ENCODE data around the gene IQSEC2. TPM values are rescaled to one million over a fixed set of nuclear protein-coding genes. Genes with fewer than 3 reads are reported as not detected.

The IQSEC2 gene
- total and polyA plus RNA-seq, 8 donors: 2.9 to 26.0 (median 16.3) TPM

DNA sequence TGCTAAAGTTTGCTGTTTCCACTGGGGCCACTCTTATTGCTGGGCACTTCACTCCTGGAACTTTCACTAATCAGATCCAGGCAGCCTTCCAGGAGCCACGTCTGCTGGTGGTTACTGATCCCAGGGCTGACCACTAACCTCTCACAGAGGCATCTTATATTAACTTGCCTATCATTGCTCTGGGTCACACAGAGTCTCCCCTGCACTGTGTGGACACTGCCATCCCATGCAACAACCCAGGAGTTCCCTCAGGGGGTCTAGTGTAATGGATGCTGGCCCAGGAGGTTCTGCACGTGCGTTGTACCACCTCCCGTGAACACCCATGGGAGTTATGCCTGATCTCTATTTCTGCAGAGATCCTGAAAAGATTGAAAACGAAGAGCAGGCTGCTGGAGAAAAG is 41.8 kb upstream of the IQSEC2 start:
- H3K36me3 ChIP-seq: no peaks in the 10 kb centered on the region
- H3K9me3 ChIP-seq: no peaks in the 10 kb centered on the region
- WGBS, 5 donors: 30 to 52% (median 48%) methylated on average over 2 to 5 of the region's 5 CpGs
- DNase-seq: no peak
- peaks cover 6 to 25% (median 18%) of the 10 kb centered on the region in 4 donors for H3K4me1 ChIP-seq
- H3K27me3 ChIP-seq: peaks cover 13 to 60% (median 24%) of the 10 kb centered on the region in 3 donors
- TF ChIP-seq POLR2A (IDR thresholded peaks at IDR 0.05): no peak
- TF ChIP-seq, protein P1, sequence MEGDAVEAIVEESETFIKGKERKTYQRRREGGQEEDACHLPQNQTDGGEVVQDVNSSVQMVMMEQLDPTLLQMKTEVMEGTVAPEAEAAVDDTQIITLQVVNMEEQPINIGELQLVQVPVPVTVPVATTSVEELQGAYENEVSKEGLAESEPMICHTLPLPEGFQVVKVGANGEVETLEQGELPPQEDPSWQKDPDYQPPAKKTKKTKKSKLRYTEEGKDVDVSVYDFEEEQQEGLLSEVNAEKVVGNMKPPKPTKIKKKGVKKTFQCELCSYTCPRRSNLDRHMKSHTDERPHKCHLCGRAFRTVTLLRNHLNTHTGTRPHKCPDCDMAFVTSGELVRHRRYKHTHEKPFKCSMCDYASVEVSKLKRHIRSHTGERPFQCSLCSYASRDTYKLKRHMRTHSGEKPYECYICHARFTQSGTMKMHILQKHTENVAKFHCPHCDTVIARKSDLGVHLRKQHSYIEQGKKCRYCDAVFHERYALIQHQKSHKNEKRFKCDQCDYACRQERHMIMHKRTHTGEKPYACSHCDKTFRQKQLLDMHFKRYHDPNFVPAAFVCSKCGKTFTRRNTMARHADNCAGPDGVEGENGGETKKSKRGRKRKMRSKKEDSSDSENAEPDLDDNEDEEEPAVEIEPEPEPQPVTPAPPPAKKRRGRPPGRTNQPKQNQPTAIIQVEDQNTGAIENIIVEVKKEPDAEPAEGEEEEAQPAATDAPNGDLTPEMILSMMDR (IDR thresholded peaks at IDR 0.05): no peak
- TF ChIP-seq POLR2AphosphoS5 (IDR thresholded peaks at IDR 0.05): no peak
- no peak for TF ChIP-seq EP300 (IDR thresholded peaks at IDR 0.05)
- H3K4me3 ChIP-seq: no peak overlapping the region
- intact Hi-C loops (cut with DNase I; ENCODE audit: low total_unique reads): no loop called here
- H3K27ac ChIP-seq: no peak overlapping the region

DNA sequence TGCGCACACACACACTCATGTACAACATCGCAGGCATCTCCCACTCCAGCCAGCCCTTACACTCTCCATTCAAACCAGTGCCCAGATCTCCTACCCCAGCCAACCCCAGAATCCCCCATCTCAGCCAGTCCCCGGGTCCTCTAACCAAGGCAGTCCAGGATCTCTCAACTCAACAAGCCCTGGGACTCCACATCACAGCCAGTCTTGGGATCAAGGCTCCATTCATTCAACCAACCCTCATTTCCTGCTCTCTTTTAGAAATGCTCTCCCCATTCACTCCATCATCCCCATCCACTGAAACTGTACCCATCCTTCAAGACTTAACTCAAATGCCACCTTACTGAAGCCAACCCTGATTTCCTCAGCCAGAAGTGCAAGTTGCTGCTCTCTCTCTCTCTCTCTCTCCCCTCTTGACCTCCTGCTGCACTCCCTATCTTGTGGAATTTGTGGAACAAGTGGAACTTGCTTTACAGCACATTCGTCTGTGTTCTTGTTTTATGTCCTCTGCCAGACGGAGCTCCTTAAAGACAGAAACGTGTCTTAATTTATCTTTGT is 40.6 kb upstream of the IQSEC2 start:
- peaks cover 13 to 62% (median 24%) of the 10 kb centered on the region in 3 donors for H3K27me3 ChIP-seq
- no peak overlapping the region for H3K4me3 ChIP-seq
- DNase-seq: no peak
- H3K27ac ChIP-seq: no peak overlapping the region
- H3K4me1 ChIP-seq: peaks cover 6 to 32% (median 22%) of the 10 kb centered on the region in 4 donors
- H3K36me3 ChIP-seq: no peaks in the 10 kb centered on the region
- intact Hi-C loops (cut with DNase I; ENCODE audit: low total_unique reads): no loop called here
- TF ChIP-seq, protein P1 (IDR thresholded peaks at IDR 0.05): no peak
- TF ChIP-seq POLR2A (IDR thresholded peaks at IDR 0.05): no peak
- no peak for TF ChIP-seq EP300 (IDR thresholded peaks at IDR 0.05)
- no peak for TF ChIP-seq POLR2AphosphoS5 (IDR thresholded peaks at IDR 0.05)
- no peaks in the 10 kb centered on the region for H3K9me3 ChIP-seq
- WGBS, 5 donors: 19 to 34% (median 23%) methylated on average over 5 to 6 of the region's 6 CpGs

DNA sequence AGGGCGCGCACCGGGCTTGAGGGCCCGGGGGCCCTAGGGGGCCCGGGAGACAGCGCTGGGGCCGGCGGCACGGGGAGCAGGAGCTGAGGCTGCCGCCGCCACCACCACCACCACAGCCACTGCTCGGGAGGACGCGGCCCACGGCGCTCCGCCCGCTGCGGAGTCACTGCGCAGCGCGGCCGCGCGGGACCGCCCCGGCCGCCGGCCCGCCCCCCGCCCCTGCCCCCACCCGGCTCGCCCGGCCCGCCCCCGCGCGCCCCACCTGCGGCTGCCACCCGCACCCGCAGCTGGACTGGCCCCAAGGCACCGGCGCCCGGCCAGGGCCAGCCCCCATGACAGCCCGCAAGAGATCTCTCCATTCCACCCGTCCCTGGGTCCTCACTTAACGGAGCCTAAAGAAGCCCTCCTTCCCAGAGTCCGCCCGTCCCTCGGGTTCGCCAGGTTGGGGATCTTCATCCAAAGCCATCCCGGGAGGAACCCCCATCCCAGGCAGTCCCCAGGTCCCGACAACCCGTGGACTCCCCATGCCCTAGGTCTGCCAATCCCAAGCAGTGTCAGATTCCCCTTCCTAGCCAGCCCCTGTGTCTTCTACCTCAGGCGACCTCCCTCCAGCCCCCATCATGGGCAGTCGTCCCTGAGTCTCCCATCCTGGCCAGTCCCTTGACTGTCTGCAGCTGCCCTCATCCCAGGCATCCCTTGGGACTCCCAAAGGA is 40.0 kb upstream of the IQSEC2 start:
- H3K27ac ChIP-seq: peak overlapping the region in 1 of 5 donors; percentile 32
- peaks cover 8 to 56% (median 24%) of the 10 kb centered on the region in 3 donors for H3K27me3 ChIP-seq
- H3K9me3 ChIP-seq: no peaks in the 10 kb centered on the region
- H3K4me1 ChIP-seq: peaks cover 6 to 37% (median 24%) of the 10 kb centered on the region in 4 donors
- intact Hi-C loops (cut with DNase I; ENCODE audit: low total_unique reads): no loop called here
- H3K4me3 ChIP-seq: peak overlapping the region; percentile 54 to 70 (median 62)
- DNase-seq: peak in 1 of 2 donors; percentile 49
- WGBS, 5 donors: 1 to 13% (median 3%) methylated on average over 9 to 47 of the region's 56 CpGs
- H3K36me3 ChIP-seq: no peaks in the 10 kb centered on the region
- no peak for TF ChIP-seq POLR2AphosphoS5 (IDR thresholded peaks at IDR 0.05)
- no peak for TF ChIP-seq POLR2A (IDR thresholded peaks at IDR 0.05)
- no peak for TF ChIP-seq EP300 (IDR thresholded peaks at IDR 0.05)
- TF ChIP-seq, protein P1 (IDR thresholded peaks at IDR 0.05): no peak

DNA sequence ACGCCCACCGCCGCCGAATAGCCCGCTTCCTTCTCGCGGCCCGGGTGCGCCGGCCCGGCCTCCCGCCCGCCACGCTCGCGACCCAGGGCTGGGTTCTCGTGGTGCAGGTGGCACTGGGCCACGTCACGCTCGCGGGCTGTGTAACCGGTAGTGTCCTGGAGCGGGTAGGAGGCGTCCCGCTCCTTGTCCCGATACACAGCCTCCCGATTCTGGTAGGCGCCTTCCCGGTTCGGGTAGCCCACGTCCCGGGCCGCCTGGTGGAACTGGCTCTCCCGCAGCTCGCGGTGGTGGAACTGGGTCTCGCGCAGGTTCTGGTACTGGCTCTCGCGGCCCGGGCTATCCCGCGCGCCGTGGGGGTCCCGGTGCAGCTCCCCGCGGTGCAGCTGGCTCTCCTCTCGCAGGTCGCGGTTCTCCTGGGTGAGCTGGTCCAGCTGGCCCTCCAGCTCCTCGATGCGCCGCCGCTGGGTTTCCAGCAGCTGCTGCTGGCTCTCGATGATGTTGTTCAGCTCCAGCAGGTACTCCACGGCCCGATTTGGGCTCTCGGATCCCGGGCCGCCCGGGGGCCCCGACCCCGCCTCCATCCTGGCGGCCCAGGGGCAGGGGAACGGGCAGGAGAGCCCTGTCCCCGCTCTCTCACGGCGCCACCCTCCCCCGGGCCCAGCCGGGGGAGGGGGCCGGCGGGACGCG is 39.3 kb upstream of the IQSEC2 start:
- peak; percentile 36 to 38 for DNase-seq
- Histone ChIP-seq H3K27me3 (peaks cover 6 to 51% (median 24%) of the 10 kb centered on the region in 3 donors), H3K27ac (peak overlapping the region in 1 of 5 donors; percentile 32), H3K9me3 (no peaks in the 10 kb centered on the region), H3K4me1 (peaks cover 6 to 44% (median 31%) of the 10 kb centered on the region in 4 donors), H3K36me3 (no peaks in the 10 kb centered on the region), H3K4me3 (peak overlapping the region; percentile 54 to 70 (median 62))
- intact Hi-C loops (cut with DNase I; ENCODE audit: low total_unique reads): no loop called here
- no peak for TF ChIP-seq POLR2A (IDR thresholded peaks at IDR 0.05)
- TF ChIP-seq, protein P1 (IDR thresholded peaks at IDR 0.05): no peak
- no peak for TF ChIP-seq EP300 (IDR thresholded peaks at IDR 0.05)
- no peak for TF ChIP-seq POLR2AphosphoS5 (IDR thresholded peaks at IDR 0.05)
- WGBS, 5 donors: 1 to 8% (median 3%) methylated on average over 5 to 65 of the region's 75 CpGs; no CpG with 5 or more reads in 1 of the 5 donors

All from stomach (tissue), 9 donors.